Gastroesophageal sphincter (tissue), 3 donors: ENCODE results near the gene ARMH1.

Experiments used
- EP300 ChIP-seq: sonication (generic); formaldehyde crosslinking; IDR thresholded peaks from one replicate; pipeline ENCODE4 v1.6.1; 2017; ENCODE audit warnings: antibody characterized with exemption, mild to moderate bottlenecking
- POLR2A ChIP-seq, 2 donors: fragments of 450-650 bp; IDR thresholded peaks; one replicate each; pipeline ENCODE4 v1.6.1; 2017; ENCODE audit warnings: antibody characterized with exemption in 2 of 2, mild to moderate bottlenecking in 2 of 2, moderate library complexity in 1 of 2
- POLR2AphosphoS5 ChIP-seq: sonication (generic); formaldehyde crosslinking; IDR thresholded peaks from one replicate; pipeline ENCODE4 v1.6.1; 2017; ENCODE audit warnings: antibody characterized with exemption
- TF ChIP-seq, protein P1 (sequence below), 4 experiments: fragments of 200-600 bp in 2 of 4; fragments of 450-650 bp in 2 of 4; sonication (generic) in 1 of 4; IDR thresholded peaks; one replicate each; pipeline ENCODE4 v1.5.1; 2017 to 2019; ENCODE audit warnings: antibody characterized with exemption in 4 of 4, mild to moderate bottlenecking in 2 of 4, moderate library complexity in 2 of 4

DNA sequence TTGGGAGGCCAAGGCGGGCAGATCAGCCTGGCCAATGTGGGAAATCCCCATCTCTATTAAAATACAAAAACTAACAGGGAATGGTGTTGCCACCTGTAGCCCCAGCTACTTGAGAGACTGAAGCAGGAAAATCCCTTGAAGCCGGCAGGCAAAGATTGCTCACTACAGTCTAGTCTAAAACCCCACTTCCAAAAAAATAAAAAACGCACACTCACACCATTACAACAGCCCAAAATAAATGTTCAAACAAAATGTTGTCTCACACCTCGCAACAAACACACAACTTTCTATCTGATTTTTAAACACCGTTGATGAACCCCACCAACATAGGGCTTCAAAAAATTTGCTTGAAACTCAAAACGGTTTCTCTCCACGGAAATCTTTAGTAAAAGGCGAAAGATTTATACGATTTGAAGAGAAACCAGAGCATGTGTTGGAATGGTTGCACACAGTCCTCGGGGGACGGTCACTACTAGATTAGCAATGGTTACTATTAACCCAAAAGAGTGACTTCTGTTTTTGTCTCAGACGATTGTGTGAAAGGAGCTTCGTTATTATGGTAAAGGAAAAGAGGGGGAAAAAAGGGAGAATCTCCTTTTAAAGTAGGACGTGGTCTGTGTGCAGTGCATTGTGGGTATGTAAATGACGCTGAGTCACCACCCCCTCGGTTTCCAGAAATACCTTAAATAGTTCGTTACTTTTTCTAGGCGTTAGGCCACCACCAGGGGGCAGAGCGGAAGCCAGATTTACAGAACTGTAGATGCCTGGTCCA lies 56.4 kb downstream of the ARMH1 start, which contains the start of gene RNU5D-1:
- TF ChIP-seq, protein P1, sequence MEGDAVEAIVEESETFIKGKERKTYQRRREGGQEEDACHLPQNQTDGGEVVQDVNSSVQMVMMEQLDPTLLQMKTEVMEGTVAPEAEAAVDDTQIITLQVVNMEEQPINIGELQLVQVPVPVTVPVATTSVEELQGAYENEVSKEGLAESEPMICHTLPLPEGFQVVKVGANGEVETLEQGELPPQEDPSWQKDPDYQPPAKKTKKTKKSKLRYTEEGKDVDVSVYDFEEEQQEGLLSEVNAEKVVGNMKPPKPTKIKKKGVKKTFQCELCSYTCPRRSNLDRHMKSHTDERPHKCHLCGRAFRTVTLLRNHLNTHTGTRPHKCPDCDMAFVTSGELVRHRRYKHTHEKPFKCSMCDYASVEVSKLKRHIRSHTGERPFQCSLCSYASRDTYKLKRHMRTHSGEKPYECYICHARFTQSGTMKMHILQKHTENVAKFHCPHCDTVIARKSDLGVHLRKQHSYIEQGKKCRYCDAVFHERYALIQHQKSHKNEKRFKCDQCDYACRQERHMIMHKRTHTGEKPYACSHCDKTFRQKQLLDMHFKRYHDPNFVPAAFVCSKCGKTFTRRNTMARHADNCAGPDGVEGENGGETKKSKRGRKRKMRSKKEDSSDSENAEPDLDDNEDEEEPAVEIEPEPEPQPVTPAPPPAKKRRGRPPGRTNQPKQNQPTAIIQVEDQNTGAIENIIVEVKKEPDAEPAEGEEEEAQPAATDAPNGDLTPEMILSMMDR (IDR thresholded peaks at IDR 0.05): peak; percentile 73 to 82 (median 78)
- TF ChIP-seq POLR2A (IDR thresholded peaks at IDR 0.05) (peak; percentile 69 to 96), POLR2AphosphoS5 (peak; percentile 95), EP300 (no peak)
